HFF-Myc (cell line): ENCODE results near the gene TYW1B.
"Not testable (repeated sequence)": the region's sequence is repeated elsewhere in the genome, so short reads cannot be mapped to it uniquely, and the experiment has no call there.

Experiments used
- DNase-seq: peaks from one replicate; pipeline ENCODE4 v3.0.0-alpha.2; 2011; ENCODE audit warnings: low read depth; ENCODE audit errors: extremely low read depth
- H3K4me3 ChIP-seq: replicated peaks from 2 replicates; pipeline ENCODE4 v1.5.1; 2011; ENCODE audit warnings: low read depth, mild to moderate bottlenecking, control low read depth, low read length
- TF ChIP-seq, protein P1 (sequence below): IDR thresholded peaks from 2 replicates; pipeline ENCODE4 v1.5.1; 2012; ENCODE audit warnings: mild to moderate bottlenecking, low read depth, low read length, control low read depth; ENCODE audit errors: missing control alignments

Gene TYW1B

DNA sequence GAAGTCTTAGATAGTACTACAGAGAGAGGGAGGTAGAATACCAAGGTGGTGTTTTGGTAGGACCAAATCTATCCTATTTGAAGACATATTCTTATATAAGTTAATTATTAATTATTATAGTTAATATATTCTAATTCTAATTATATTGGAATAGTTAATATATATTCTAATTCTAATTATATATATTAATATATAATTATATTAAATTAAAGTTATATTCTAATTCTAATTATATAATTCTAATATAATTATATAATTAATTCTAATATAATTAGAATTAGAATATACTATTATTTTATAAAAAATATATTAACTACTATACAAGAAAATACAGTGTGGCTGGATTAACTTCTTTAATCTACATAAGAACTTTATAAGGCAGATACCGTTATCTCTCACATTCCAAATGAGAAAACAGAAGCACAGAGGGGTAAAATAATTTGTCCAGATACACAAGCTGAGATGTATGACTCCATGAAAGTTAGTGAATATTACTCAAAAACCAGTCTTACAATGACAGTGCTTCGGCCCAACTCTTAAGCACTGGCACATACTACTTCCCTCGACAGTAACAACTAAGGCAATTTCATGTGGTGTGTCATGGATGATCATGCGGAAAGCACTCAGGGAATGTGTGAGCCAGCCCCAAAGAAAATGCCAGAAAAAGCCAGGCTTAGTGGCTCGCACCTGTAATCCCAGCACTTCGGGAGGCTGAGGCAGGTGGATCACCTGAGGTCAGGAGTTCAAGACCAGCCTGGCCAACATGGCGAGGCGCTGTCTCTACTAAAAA, 42.6 kb downstream of the TYW1B start:
- no peak for DNase-seq
- TF ChIP-seq, protein P1, sequence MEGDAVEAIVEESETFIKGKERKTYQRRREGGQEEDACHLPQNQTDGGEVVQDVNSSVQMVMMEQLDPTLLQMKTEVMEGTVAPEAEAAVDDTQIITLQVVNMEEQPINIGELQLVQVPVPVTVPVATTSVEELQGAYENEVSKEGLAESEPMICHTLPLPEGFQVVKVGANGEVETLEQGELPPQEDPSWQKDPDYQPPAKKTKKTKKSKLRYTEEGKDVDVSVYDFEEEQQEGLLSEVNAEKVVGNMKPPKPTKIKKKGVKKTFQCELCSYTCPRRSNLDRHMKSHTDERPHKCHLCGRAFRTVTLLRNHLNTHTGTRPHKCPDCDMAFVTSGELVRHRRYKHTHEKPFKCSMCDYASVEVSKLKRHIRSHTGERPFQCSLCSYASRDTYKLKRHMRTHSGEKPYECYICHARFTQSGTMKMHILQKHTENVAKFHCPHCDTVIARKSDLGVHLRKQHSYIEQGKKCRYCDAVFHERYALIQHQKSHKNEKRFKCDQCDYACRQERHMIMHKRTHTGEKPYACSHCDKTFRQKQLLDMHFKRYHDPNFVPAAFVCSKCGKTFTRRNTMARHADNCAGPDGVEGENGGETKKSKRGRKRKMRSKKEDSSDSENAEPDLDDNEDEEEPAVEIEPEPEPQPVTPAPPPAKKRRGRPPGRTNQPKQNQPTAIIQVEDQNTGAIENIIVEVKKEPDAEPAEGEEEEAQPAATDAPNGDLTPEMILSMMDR = no peak
- H3K4me3 ChIP-seq = no peak overlapping the region

DNA sequence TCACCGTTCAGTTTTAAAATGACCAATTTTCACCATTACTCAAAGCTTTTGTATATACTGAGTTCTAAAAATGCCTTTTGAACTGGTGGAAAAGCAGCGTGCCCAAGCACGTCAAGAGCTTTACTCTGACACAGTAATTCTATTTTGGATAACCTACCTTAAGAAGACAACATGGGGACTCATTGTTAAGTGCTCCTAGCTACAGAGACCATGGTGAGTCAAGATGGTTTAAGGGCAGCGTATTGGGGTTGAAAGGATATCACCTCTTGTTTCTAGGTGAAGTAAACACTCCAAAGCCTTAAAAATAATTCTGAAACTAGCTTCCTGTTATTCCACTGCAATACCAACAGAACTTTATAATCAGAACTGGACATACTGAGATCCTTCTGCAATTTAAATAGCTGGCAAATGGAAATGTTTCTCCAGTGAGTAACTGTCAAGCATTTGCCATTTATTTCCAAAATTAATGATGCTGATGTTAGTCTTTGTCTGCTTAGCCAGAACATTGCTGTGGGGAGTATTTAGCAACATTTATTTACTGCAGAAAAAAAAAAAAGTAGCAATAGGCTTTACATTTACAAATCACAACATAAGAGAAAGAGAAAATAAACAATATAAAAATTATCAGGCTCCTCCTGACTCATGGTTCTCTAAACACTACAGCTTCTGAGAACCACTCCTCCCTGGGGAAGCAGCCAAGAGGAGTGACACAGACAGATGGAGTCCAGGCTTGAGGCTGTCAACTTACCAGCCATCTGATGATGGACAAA, 44.2 kb downstream of the TYW1B start:
- H3K4me3 ChIP-seq, DNase-seq: not testable (repeated sequence)

DNA sequence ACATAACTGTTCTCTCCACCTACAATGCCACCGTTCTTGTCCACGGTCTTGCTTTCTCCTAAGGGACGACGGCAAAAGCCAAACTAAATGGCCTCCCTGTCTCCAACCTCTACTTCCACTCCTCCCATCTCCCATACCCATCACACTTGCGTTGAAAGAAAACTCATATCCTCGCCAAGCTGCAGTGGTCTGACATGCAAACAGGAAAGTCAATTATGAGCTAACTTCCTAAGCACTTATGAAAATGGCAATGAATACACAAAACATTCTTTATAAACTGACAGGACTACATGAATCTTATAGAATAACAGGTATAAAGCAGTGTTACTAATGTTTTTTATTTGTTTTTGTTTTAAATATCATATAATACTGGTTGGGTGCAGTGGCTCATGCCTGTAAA, 46.4 kb downstream of the TYW1B start:
- DNase-seq = no peak
- TF ChIP-seq, protein P1 = no peak
- H3K4me3 ChIP-seq = no peak overlapping the region

DNA sequence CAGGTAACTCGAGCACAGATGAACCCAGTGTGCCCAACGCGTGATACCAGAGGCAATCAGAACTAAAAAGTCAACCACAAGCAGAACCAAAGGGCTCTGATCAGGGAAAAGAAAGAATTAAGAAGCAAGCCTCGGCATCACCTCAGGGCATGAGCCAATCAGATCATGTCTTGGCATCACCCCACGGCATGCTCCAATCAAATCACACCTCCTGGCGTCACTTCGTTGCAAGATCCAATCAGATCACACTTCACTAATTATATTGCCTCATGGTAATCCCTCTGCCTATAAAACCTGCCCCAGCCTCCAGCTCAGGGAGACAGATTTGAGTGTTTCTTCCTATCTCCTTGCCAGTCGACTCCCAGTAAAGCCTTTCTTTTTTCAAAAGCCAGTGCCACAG, 46.8 kb downstream of the TYW1B start:
- TF ChIP-seq, protein P1 = no peak
- DNase-seq = no peak
- H3K4me3 ChIP-seq = no peak overlapping the region

DNA sequence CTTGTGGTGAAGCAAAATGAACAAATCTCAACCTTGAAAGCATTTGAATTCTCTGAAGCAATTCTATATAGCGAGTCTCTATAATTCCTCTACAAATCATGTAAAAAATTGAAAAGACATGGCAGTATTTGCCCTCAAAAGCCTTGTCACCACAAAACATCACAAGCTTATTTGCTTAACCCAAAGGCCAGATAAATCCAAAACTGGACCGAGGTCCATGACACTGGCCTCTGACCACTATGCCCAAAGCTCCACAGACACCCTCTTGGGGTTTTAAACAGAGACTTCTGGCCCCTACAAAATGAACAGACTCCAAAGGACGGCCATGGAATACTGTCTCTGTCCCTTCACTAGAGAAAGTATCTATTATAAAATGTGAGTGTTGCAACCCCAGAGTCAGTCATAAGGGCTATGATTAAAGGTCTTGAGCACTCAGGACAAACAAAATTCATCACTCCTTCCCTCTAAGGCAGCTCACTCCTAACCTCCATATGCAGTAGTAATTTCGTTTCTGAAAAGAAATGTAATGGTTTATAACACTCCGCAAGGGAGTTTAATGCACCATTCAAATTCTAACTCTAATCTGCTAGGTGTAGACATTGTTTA, 47.6 kb downstream of the TYW1B start:
- DNase-seq, H3K4me3 ChIP-seq: not testable (repeated sequence)

DNA sequence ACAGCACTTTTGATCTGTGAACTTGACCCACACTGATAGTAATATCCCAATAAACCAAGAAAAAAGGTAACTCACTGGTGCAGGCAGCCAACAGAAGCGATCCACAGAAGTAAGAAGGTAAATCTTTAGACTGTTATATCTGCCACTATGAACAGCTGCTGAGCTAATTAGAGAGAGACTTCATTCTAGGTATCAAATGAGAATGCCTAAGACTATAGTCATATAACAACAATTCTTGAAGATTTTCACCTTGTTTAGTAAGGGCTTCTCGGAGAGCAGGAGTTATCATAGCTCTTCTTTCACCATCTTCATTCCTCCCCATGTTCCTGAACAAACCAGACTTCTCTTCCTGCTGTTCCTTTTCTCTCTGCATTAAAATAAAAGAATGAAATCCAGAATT, 50.8 kb downstream of the TYW1B start:
- not testable (repeated sequence) for DNase-seq, H3K4me3 ChIP-seq

DNA sequence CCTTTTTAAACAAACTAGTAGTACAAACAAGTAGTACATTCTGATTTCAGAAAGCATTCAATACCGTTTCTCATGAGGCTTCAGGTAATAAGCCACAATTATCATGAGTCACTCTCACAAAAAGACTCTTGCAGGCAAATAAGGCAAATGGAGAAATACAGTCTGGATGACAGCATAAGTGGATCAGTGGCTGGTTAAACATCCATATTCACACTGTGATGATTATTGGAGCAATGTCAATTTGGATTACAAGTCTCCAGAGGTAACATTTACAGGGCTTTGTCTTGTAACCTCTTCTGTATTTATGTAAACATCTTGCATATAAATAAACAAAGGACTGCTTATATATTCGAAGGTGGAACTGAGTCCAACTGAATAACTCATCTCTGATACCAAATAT, 55.4 kb downstream of the TYW1B start:
- not testable (repeated sequence) for DNase-seq, H3K4me3 ChIP-seq

DNA sequence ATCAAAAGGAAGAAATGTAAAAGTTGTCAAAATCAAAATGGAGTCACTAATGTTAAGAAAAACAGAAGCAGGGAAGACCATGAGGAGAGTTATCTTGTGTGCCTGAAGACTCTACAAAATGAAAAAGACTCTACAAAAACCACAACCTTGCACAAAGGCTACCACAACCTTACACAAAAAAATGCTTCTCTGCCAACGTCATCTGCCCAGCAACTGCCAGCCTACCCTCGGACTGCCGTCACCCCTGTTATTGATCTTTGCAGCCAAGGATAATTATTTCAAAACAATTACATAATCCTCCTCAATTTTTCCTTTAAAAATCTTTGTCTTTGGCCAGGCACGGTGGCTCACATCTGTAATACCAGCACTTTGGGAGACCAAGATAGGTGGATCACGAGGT, 61.0 kb downstream of the TYW1B start:
- DNase-seq, H3K4me3 ChIP-seq: not testable (repeated sequence)

DNA sequence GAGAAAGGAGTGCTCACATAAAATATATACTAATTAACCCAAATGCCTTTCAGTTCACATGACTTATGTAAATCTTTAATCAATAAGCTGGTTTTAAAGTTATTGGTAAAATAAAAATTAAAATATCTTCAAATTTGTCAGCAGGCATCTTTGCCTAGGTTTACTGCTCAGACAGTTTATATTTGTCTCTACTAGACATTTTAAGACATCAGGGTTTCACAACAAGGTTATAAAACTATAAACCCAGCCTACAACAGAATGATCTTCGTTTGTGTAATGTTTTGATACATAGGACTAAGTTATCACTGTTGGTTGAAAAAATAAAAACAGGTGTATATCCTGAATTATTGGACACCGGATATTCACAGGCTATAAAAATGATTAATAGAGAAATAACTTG, 67.4 kb downstream of the TYW1B start:
- no peak for DNase-seq
- no peak overlapping the region for H3K4me3 ChIP-seq
- TF ChIP-seq, protein P1 = no peak
